ENCODE measurements around the gene LYPD6. TPM values are rescaled to one million over a fixed set of nuclear protein-coding genes. Genes with fewer than 3 reads are reported as not detected.
A peak's percentile ranks its signal among the peaks of the same experiment; 100 is the strongest.

LYPD6 gene
- total RNA-seq, result 1.8 and 2.1 TPM in 2 replicates
- long read RNA-seq, full-length matches to known transcripts, result 8 of 12 reads
- long read RNA-seq, partial matches to known transcripts, result 1 of 12 reads
- long read RNA-seq, other reads (novel, unspliced or antisense), result 3 of 12 reads

GRCh38 chr2:149330127-149331022, at the start of gene LYPD6:
Gene LYPD6 (plus strand): TSS chr2:149330587. CDS start chr2:149437709, 107,122 bp downstream.
- Mint-ChIP-seq H3K9me3 (ENCODE audit: unreplicated experiment) (no peaks in the 10 kb centered on the region), H3K4me3 (ENCODE audit: unreplicated experiment) (peak within 1 kb of the TSS; percentile 86), H3K27me3 (ENCODE audit: unreplicated experiment) (no peaks in the 10 kb centered on the region), H3K27ac (ENCODE audit: unreplicated experiment) (no peak within 1 kb of the TSS), H3K36me3 (ENCODE audit: unreplicated experiment) (no peaks in the 10 kb centered on the region), H3K4me1 (ENCODE audit: unreplicated experiment) (peaks cover 12% of the 10 kb centered on the region)
- no peak for TF ChIP-seq CTCF (IDR thresholded peaks at IDR 0.05)
- DNase-seq (ENCODE audit: extremely low spot score, unreplicated experiment), result peak; percentile 90

- no peak for DNase-seq (ENCODE audit: extremely low spot score, unreplicated experiment)
- Mint-ChIP-seq H3K27ac (ENCODE audit: unreplicated experiment) (no peak overlapping the region), H3K4me1 (ENCODE audit: unreplicated experiment) (no peaks in the 10 kb centered on the region), H3K27me3 (ENCODE audit: unreplicated experiment) (peaks cover 4% of the 10 kb centered on the region), H3K9me3 (ENCODE audit: unreplicated experiment) (no peaks in the 10 kb centered on the region), H3K4me3 (ENCODE audit: unreplicated experiment) (no peak overlapping the region), H3K36me3 (ENCODE audit: unreplicated experiment) (no peaks in the 10 kb centered on the region)
- no peak for TF ChIP-seq CTCF (IDR thresholded peaks at IDR 0.05)
Measured at GRCh38 chr2:149281441-149281840, 48.9 kb upstream of the LYPD6 start.

- Mint-ChIP-seq H3K4me3 (ENCODE audit: unreplicated experiment) (no peak overlapping the region), H3K27ac (ENCODE audit: unreplicated experiment) (no peak overlapping the region), H3K36me3 (ENCODE audit: unreplicated experiment) (no peaks in the 10 kb centered on the region), H3K9me3 (ENCODE audit: unreplicated experiment) (no peaks in the 10 kb centered on the region), H3K27me3 (ENCODE audit: unreplicated experiment) (peaks cover 4% of the 10 kb centered on the region), H3K4me1 (ENCODE audit: unreplicated experiment) (peaks cover 25% of the 10 kb centered on the region)
- DNase-seq (ENCODE audit: extremely low spot score, unreplicated experiment), result no peak
- TF ChIP-seq CTCF (IDR thresholded peaks at IDR 0.05), result no peak
Measured at GRCh38 chr2:149290662-149291061, 39.7 kb upstream of the LYPD6 start.

GRCh38 chr2:149291881-149292280, 38.5 kb upstream of the LYPD6 start:
- DNase-seq (ENCODE audit: extremely low spot score, unreplicated experiment), result no peak
- no peaks in the 10 kb centered on the region for H3K9me3 Mint-ChIP-seq (ENCODE audit: unreplicated experiment)
- peaks cover 25% of the 10 kb centered on the region for H3K4me1 Mint-ChIP-seq (ENCODE audit: unreplicated experiment)
- no peaks in the 10 kb centered on the region for H3K36me3 Mint-ChIP-seq (ENCODE audit: unreplicated experiment)
- H3K27ac Mint-ChIP-seq (ENCODE audit: unreplicated experiment), result peak overlapping the region; percentile 69
- no peak overlapping the region for H3K4me3 Mint-ChIP-seq (ENCODE audit: unreplicated experiment)
- H3K27me3 Mint-ChIP-seq (ENCODE audit: unreplicated experiment), result peaks cover 5% of the 10 kb centered on the region
- TF ChIP-seq CTCF (IDR thresholded peaks at IDR 0.05), result no peak

- peaks cover 16% of the 10 kb centered on the region for H3K4me1 Mint-ChIP-seq (ENCODE audit: unreplicated experiment)
- peaks cover 25% of the 10 kb centered on the region for H3K27me3 Mint-ChIP-seq (ENCODE audit: unreplicated experiment)
- no peaks in the 10 kb centered on the region for H3K9me3 Mint-ChIP-seq (ENCODE audit: unreplicated experiment)
- DNase-seq (ENCODE audit: extremely low spot score, unreplicated experiment), result no peak
- no peak overlapping the region for H3K4me3 Mint-ChIP-seq (ENCODE audit: unreplicated experiment)
- no peak overlapping the region for H3K27ac Mint-ChIP-seq (ENCODE audit: unreplicated experiment)
- H3K36me3 Mint-ChIP-seq (ENCODE audit: unreplicated experiment), result no peaks in the 10 kb centered on the region
- TF ChIP-seq CTCF (IDR thresholded peaks at IDR 0.05), result no peak
Measured at GRCh38 chr2:149296031-149296430, 34.4 kb upstream of the LYPD6 start.

Data from osteocyte (in vitro differentiated cells).